NCI-H2227 (cell line): ENCODE measurements around the gene CDHR1.
"Not testable (repeated sequence)": the region's sequence is repeated elsewhere in the genome, so short reads cannot be mapped to it uniquely, and the experiment has no call there.

Experiments used
- DNase-seq: peaks from one replicate; lab custom pipeline; 2025; ENCODE audit not compliant: unreplicated experiment; lab: John Stamatoyannopoulos, UW

Gene CDHR1

DNA sequence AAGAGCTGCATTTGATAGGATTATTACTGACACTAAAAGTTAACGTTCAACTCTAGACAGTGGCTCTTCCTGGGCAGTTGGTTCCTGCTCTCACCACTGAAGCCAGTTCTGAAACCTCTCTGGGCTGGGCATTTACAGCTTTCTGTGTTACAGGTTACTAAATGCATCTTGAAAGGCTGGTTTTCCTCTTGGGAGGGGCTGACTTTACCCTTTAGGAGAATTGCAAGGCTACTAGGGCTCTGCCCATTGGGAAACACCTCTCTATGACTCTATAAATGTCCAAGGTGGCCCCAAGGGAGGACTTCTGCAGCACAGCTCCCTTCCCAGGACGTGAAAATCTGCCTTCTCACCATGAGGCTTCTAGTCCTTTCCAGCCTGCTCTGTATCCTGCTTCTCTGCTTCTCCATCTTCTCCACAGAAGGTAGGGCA is 20.8 kb upstream of the CDHR1 start, which contains the start of gene GPR15LG:
GPR15LG (plus strand) TSS at position 301 of the 429 bp plus-strand sequence; CDS start at position 352, 51 bp downstream.
- no peak for DNase-seq

DNA sequence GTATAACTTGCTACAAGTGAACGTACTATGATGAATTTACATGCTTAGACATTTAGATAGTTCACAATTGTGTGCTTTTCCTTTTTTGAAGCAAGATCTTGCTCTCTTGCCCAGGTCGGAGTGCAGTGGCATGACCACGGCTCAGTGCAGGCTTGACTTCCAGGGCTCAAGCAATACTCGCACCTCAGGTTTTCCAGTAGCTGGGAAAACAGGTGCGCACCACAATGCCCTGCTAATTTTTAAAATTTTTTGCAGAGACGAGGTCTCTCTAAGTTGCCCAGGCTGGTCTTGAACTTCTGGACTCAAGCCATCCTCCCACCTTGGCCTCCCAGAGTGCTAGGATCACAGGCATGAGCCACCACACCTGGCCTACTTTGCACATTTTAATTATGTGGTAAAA is 18.9 kb upstream of the CDHR1 start:
- no peak for DNase-seq

DNA sequence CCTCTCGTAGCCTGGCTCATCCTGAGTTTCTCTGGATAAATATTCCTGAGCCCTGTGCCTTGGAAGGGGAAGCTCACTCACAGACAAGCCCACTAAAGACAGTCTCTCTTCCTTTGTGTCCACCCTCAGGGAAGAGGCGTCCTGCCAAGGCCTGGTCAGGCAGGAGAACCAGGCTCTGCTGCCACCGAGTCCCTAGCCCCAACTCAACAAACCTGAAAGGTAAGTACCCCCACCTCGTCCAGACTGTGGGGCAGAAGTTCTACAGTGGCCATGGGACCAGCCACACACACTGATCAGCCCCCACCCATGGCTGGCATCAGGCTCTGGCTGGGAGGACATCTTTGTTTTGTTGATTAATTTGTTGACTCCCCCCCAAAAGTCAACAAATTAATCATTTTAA is 18.0 kb upstream of the CDHR1 start:
- no peak for DNase-seq

DNA sequence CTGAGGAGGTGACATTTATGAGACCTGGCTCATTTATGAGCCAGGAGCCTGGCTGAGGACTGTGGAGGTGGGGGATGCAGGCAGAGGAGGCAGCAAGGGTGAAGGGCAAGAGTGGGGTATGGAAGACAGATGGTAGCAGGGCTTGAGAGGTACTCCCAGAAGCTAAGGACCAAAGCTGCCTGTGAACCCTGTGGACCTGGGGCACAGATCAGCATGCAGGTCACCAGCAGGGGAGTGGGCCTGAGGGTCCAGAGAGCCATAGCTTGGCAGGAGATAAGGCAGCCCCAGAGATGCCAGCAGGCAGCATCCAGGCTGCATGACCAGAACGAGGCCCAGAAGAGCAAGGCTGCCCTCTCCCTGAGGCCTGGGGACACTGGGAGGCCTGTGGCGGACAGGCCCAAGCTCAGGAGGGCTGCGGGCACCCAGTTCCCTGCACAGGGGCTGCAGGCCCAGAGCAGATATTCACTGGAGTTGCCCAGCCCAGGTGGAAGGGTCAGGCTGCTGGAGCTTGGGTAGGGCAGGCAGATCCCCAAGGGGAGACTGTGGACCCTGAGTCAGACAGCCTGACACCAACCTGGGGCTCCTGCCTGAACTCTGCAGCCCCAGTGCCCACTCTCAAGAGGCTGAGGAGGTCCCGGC is 17.4 kb upstream of the CDHR1 start:
- no peak for DNase-seq

DNA sequence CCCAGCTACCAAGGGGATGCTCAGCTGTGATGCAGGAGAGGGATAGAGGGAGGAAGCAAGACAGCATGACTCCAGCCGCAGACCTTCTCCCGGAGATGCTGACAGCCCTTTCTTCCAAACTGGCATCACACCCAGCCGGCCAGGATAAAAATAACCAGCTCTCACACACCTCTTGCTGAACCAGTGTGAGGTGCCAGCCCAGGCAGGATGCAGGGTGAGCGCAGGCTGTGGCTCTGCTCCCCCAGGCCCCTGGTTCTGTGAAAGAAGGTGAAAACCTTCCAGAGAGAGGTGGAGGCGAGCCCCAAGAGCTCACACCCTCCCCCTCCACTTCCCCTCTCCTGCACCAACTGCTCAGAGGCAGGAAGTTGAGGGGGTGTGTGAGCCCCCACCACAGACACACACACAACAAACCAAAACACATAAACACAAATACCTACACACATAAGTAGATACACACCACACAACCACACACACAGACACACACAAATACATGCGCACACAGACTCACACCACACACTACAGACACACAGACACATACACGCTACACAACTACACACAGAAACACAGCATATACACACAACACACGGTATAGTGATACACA is 16.7 kb upstream of the CDHR1 start:
- no peak for DNase-seq

DNA sequence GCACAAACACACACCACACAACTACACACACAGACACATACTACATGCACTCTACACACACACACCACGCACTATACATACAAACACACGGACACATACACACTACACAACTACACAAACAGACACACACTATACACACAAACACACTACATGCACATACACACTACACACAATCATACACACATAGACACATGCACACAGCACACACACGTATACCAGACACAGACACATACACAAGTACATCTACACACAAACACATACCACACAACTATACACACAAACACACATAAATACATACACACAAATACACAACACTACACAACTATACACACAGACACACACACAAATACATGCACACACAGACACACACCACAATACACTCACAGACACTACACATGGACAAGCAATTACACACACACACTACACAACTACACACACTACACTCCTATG is 16.2 kb upstream of the CDHR1 start:
- DNase-seq = no peak

DNA sequence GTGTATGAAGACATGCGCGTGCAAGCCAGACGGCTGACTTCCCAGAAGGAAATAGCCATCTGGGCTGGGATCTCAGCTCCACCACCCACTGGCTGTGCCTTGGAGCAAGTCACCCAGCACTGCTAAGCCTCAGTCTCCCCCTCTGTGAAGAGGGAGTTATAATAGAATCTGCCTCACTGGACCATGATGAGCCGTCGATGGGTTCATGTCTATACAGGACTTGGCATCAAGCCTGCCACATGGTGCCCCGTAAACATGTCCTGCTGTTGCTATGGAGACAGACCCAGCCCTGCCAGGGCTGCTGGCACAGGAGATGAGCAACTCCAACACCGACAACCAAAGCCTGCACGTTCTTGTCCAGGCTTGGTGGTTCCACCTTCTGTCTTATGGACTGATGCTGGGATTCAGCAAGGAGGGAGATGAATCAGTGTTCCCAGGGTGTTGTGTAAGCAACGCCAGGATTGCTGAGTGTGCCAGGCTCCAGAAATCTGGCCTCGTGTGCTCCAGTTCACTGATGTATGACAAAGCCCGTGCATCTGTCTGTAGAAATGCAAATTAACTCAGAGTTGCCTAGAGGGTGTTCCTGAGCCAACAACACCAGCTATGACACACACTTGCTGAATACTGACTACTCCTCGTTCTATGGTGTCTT is 15.2 kb upstream of the CDHR1 start:
- peak; percentile 38 for DNase-seq

DNA sequence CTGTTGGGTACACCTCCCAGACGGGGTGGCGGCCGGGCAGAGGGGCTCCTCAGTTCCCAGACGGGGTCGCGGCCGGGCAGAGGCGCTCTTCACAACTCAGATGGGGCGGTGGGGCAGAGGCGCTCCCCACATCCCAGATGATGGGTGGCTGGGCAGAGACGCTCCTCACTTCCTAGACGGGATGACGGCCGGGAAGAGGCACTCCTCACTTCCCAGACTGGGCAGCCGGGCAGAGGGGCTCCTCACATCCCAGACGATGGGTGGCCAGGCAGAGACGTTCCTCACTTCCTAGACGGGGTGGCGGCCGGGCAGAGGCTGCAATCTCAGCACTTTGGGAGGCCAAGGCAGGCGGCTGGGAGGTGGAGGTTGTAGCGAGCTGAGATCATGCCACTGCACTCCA is 14.0 kb upstream of the CDHR1 start:
- not testable (repeated sequence) for DNase-seq

DNA sequence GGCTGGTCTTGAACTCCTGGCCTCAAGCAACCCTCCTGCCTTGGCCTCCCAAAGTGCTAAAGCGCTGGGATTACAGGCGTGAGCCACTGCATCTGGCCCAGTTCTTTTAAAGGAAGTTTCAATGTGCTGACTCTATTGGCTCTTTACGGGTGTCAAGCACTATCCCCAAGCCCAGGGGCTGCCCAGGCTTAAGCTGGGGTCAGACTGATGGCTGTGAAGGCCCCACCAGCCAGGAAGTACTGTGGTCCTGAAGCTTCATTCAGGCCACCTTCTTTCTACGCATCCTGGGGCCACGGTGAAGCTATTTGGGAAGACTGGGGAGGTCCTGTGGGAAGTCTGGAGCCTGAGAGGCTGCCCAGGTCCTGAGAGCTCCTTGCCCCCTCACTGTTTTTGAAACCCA is 12.7 kb upstream of the CDHR1 start:
- DNase-seq = no peak

DNA sequence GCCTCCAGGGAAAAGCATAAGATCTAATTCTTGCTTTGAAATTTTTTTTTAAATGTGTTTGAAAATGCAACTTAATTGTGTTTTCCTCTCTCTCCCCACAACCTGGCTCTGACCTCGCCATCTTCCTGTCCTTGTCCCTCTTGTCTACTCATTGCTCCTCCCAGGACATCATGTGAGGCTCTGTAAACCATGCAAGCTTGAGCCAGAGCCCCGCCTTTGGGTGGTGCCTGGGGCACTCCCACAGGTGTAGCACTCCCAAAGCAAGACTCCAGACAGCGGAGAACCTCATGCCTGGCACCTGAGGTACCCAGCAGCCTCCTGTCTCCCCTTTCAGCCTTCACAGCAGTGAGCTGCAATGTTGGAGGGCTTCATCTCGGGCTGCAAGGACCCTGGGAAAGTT is 9.8 kb upstream of the CDHR1 start:
- DNase-seq = no peak

DNA sequence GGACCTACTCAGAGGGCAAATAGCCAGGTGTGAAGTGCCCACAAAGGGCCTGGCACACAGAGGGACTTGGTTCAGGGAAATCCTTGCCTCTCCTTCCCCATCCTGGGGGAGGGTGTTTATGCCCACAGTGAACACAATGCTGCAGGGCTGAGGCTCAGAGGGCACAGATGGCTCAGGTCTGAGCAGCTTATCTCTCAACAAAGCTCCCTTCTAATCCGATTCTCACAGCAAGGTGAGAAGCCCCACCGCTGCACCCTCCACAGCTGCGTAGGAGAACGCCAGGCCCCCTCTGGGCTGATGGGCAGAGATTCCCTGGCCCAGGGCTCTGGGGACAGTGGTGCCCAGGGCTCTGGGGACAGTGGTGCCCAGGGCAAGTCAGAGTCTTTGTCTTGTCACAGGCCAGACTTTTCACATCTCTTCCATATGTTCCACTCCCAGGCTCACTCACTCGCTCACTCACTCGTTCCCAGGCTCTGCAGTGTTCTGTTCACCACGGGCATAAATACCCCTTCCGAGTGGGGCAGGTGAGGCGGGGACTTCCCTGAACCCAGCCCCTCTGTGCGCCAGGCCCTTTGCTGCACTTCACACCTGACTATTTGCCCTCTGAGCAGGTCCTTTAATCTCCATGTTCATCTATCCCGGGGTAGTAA is 8.7 kb upstream of the CDHR1 start:
- DNase-seq = no peak

DNA sequence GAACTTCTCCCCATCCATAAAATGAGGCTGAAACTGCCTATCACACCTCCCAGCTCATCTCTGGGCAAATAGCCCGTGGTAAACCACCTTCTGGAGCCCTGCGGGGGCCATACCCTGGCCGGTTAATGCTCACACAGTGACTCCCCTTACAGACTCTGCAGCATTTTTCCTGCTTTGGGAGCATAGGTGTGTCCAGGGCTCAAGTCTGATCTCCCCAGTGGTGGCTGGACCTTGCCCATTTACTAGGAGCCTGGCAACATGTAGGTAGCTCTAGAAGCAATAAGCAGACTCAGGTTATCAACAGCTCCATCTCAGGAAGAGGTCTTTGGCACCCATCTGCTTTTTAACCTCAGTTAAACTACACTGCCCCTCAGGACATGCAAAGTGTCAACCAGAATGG is 5.5 kb upstream of the CDHR1 start:
- no peak for DNase-seq

DNA sequence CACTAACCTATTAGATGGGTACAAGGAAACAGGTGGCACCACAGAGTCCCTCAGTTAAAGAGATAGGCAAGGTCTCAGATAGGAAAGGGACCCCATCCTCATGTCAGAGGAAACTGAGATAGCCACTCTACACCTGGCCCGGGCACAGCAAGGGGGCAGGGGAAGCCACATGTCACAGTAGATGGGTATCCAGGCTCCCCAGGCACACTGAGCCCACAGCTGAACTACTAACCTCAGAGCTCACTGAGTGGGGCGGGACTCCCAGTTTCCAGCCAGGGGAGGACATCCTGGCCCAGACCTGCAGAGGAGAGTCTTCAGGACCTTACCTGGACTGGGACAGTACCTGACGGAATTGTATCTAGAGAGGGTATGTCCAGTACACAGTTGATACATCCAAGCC is 3.7 kb upstream of the CDHR1 start:
- DNase-seq = no peak

DNA sequence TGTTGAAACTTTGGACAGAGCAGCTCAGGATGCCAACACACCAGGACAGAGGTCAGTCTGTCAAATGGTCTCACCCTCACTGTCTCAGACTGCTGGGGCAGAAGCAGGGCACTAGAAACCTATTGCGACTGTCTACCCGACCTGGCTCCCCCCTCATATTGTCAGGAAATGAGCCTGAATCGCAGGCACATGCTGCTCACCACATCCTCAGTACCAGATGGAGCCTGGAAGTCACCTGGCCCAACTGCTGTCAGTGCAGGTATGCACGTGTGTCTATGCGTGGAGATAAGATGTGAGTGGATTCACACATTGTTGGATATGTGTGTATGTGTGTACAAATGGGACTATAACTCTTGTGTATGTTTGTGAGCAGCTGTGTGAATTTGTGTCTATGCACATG is 3.2 kb upstream of the CDHR1 start:
- no peak for DNase-seq

DNA sequence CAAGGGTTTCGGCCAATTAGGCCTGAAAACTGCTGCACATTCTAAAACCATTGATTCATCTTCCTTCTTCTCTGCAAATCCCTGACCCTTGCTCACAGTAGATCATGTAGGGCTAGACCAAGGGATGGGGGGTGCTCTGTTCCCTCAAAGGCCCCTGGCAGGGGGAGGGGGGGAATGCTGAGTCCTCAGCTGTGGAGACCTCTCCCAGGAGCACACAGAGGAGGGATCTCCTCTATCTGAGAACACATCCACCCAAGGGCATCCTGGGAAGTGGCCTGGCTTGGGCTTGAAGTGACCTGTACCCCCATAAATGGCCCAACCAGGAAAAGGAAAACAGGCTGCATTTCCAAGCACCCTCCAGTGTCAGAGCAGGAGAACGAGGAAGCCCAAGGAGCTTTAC is 1.0 kb upstream of the CDHR1 start:
- no peak for DNase-seq

DNA sequence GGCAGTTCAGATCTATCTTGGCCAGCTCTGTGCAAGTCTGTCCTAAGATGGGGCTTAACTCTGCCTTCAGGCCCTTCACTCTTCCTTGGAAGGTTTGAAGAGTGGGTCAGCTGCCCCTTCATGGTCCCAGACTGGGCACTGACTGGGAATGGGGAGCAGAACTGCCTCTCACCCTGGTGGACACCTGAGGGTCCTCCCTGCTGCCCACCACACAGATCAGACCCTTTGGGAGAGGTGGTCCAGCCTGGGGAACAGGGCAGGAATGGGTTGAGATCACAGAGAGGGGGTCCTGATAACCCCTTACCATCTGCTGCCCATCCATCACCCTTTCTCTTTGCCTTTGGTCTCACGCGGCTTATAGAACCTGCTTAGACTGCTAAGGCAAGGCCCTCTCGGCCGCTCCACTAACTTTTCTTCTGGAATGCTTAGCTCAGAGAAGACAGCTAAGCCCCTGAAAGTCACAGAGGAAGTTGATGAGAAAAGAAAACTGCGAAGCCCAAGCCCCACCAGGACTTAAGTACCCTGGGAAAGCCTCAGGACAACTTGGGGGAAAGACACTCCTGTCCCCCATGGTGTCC is 402 bp upstream of the CDHR1 start:
- no peak for DNase-seq

DNA sequence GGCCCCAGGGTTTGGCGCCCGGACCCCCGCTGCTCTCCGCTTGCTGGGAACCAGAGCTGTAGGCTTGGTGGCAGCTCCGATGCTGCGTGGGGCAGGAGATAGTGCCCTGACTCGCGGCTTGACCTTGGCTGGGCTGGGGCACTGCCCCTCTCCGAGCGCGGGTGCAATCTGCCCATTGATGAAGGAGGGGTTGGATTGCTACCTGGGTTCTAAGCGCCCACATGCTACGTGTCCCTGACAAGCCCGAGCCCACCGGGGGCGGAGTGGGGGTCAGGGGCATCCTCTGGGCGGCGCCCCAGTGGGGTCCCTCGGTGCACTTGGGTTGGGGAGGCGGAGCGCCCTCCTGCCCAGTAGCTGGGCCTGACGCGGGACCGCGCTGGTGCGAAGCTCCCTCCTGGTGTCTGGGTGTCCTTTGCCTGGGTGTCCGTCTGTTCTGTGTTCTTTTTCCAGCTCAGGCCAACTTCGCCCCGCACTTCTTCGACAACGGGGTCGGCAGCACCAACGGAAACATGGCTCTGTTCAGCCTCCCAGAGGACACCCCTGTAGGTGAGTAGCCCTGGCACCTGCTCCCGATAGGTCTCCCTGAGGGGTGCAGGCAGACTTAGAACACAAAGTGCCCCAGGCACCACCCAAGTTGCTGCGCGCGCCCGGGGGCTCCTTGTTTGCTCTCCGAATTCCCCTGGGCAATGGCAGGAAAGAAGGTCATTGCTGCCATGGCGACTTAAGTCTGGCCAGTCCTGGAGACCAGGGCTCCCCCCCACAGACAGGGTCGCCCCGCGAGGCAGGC is 900 bp downstream of the CDHR1 start:
- no peak for DNase-seq

DNA sequence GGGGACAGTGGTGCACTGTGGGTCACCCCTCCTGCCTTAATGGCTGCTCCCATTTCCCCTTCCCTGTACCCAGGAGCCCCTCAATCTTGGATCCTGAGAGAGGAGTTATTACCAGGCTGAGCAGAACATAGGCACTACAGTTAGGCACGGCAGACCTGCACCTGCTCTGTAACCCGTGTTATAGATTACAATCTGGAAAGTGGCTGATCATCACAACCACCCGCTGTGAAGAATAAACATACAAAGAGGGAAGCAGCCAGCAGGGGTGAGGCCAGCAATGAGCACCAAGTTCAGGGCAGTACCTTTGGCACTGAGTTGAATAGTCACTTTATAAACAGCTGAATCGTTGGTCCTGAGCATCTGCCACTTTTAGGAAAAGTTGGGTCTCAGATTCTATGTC is 1.7 kb downstream of the CDHR1 start:
- DNase-seq = no peak

DNA sequence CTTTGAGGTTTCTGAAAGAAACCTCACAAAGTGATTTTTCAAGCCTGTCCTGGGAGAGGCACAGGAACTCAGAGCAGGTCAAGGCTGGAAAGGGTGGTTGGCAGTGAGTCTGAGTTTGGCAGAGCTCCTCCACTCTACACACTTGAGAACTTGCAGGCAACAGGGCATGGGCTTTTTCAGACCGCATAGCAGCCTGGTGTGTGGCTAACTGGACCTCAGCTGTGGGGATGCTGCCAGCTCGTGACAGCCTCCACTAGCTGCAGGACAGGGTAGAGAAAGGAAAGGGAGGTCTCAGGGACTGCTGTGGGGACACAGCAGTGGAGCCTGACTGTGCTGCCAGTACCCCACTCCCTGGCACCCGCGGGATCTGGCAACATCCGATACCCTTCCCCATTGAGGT is 2.6 kb downstream of the CDHR1 start:
- DNase-seq = no peak

DNA sequence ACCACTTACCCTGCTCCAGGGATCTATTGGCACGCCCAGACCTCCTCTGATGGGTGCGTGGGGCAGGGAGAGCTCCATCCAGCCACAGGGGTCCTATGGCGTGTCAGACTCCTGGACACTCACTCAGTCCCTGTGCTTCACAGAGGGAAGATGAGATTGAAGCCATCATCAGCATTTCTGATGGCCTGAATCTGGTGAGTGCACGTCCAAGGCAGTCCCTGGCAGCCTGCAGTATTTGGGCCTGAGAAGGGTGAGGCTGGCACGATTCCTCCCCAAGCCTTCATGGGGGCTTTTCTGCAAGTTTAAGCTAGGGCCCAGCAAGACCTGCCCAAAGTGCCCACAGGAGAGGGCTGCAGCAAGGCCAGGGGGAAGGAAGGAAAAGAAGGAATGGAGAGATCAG is 3.3 kb downstream of the CDHR1 start:
- no peak for DNase-seq
